ENCODE measurements around the gene TMEM26.

The TMEM26 gene

DNA sequence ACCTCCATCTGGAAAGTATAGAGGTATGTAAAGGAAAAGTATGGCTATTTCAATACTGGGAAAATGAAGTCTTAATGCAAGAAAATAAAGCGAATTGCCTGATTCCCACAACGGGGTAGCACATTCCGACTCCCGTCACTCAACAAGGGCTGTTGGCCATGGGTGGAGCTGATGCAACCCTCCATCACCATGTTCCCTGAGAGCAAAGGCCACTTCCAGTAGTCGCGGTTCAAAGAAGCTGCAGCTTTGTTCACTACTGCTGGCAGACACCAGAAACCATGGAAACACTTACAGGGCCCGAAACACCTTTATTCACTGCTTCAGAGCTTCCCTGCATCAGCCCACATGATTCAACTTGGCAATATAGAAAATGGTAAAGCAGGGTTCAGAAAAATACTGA is 44.0 kb downstream of the TMEM26 start:
- TF ChIP-seq, protein P1, sequence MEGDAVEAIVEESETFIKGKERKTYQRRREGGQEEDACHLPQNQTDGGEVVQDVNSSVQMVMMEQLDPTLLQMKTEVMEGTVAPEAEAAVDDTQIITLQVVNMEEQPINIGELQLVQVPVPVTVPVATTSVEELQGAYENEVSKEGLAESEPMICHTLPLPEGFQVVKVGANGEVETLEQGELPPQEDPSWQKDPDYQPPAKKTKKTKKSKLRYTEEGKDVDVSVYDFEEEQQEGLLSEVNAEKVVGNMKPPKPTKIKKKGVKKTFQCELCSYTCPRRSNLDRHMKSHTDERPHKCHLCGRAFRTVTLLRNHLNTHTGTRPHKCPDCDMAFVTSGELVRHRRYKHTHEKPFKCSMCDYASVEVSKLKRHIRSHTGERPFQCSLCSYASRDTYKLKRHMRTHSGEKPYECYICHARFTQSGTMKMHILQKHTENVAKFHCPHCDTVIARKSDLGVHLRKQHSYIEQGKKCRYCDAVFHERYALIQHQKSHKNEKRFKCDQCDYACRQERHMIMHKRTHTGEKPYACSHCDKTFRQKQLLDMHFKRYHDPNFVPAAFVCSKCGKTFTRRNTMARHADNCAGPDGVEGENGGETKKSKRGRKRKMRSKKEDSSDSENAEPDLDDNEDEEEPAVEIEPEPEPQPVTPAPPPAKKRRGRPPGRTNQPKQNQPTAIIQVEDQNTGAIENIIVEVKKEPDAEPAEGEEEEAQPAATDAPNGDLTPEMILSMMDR (IDR thresholded peaks at IDR 0.05) = no peak

DNA sequence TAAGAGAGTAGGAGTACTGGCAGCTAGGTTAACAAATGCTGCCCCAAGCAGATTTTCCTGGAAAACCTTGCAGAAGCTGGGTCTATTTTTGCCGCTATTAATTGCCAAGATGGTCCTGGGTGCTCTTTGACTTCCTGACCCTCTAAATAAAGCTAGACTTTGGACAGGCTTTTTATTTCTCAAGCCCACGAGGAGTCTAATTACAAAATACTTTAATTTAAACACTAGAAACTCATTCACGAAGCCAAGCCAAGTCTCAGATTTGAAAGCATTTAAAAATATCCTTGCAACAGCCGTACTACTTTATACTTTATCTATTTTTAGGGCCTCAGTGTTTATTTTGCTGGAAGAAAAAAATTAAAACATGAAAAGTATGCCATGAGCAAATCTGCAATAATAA is 45.1 kb downstream of the TMEM26 start:
- TF ChIP-seq, protein P1 (IDR thresholded peaks at IDR 0.05) = no peak

DNA sequence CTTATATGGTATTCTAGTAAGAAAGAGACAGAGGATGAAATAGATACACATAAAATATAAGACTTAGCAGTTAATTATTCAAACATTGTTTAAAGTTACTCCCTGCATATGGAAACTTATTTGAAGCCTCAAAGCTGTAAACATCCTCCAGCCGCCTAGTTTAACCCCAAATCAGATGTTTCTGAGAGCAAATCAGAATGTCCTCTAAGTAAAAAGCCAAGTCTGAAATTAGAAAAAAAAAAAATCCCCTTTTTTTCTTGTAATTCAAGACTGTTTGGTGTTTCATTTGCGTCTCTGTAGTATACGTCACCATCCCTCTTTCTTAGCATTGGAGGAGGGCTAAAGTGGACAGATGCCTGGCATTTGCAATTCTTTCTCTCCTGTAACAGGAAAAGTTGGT is 46.4 kb downstream of the TMEM26 start:
- TF ChIP-seq, protein P1 (IDR thresholded peaks at IDR 0.05) = no peak

DNA sequence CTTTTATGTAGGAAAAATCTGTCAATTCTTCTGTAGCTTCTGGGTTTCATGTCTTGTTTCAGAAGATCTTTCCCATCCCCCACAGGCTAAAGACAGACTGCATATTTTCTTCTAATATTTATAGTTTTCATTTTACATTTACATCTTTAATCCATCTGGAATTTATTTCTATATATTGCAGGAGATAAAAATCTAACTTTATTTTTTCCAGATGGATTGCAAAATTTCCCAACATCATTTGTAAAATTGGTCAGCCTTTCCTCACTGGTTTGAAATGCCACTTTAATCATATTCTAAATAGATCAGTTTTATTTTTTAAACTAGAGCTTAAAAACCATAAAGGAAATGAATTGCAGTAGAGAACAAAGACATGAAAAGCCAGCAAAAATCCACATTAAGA is 46.9 kb downstream of the TMEM26 start:
- TF ChIP-seq, protein P1 (IDR thresholded peaks at IDR 0.05) = no peak

DNA sequence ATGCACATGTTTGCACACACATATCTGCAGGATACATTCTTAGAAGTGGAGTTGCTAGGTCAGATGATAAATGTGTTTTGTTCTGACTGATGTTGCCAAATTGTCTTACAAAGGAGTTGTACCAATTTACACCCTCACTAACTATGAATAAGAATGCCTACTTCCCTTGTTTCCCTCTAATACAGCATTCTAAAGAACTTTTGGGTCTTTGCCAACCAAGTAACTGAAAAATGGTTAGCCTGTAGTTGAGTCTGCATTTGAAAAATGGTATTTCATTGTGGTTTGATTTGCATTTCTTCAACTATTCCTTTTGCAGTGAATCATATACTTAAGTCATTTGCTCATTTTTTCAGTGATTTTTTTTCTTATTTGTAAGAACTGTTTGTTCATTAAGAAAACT is 48.4 kb downstream of the TMEM26 start:
- TF ChIP-seq, protein P1 (IDR thresholded peaks at IDR 0.05) = no peak

DNA sequence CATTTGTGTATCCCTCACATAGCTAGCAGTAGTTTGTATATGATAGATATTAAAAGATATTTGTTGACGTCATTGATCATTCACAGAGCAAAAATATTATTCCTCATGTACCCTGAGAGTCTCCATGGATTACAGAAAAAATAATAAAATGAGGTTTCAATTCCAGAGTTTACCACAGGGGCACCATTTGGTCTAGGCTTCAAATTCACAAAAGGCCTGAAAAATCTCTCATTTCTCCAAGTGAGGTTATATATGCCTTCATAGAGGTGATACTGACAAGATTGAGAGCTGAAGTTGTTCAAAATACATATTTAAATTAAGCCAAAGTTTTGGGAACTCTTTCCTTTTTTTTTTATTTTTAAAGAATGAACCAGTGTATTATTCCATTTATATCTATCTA is 52.7 kb downstream of the TMEM26 start:
- TF ChIP-seq, protein P1 (IDR thresholded peaks at IDR 0.05) = no peak

DNA sequence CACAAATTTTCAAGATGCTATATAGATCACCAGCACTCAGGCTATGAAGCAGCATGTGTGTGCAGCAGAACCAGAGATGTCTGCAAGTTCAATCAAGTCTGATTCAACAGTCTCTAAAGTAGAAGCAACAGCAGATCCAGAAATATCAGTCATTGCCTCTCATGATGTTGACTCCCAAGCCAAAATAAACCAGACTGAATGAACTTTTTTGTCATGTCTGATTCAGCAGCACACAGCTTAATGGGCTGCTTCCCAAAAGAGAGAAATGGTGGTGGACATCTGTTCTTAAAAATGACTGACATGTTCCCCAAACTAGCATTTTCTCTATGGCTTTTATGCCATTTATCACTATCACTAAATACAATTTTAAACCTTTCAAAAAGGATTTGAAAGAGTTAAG is 53.8 kb downstream of the TMEM26 start:
- TF ChIP-seq, protein P1 (IDR thresholded peaks at IDR 0.05) = no peak

DNA sequence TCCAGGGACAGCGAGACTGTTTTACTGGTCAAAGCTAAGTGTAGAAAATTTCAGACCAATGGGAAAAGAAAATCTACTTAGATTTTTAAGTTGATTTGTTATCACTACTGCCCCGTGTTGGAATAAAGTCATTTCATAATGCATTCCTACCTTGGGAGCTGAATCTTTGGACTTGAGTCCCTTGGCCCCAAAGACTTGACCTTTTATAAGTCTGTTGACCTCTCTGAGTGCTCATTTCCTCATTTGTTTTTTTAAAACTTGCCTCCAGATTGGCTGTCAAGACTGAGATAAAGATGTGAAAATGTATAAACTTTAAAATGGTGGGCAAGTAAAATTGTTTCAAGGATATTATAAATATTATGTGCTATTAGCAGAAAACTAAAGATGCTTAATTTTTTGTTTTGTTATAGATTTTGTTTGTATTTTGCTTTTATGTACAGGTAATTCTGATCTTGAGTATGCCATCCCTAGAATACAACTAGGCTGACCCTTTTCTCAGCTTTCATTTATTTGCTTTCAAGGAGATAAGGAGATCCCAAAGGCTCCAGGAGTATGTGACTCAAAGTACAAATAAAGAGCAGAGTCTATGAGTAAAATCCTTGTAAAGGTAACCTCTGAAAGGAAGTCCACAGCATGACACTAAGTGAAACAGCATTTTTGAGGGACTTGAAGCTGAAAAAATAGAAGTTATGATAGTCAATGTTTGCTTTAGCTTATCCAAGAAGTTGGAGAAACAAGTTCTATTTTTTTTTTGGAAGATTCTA is 54.6 kb downstream of the TMEM26 start:
- TF ChIP-seq, protein P1 (IDR thresholded peaks at IDR 0.05) = no peak
